Peyer's patch (tissue), 4 donors: ENCODE measurements around the gene TRMT44.

Experiments
- CTCF ChIP-seq, 6 experiments: fragments of 450-650 bp in 4 of 6; fragments of 200-600 bp in 2 of 6; sonication (generic) in 1 of 6; IDR thresholded peaks; one replicate each; pipeline ENCODE4 v1.5.1; 2017 to 2019; ENCODE audit warnings: antibody characterized with exemption in 6 of 6, mild to moderate bottlenecking in 3 of 6, moderate library complexity in 1 of 6
- POLR2A ChIP-seq, 2 donors: fragments of 450-650 bp; IDR thresholded peaks; one replicate each; pipeline ENCODE4 v1.5.1; 2017; ENCODE audit warnings: antibody characterized with exemption in 2 of 2, mild to moderate bottlenecking in 2 of 2, moderate library complexity in 2 of 2

DNA sequence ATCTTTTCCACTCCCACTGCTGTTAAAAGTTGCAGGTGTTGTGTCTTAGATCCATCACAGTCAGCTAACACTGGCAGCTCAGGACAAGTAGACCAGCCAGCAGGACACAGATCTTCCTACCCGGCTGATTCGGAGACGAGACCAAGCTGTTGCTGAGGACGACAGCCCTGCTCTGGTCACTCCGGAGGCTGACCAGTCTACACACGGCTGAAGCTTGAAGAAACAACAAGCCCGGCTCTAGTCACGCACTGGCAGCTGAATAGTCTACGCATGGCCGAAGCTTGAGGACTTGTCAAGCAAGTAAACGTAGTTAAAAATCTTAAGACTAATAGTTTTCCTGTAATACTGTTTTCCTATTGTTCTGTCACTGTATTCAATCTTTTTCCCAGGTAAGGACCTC, 1.8 kb upstream of the TRMT44 start:
- no peak for TF ChIP-seq CTCF (IDR thresholded peaks at IDR 0.05)
- TF ChIP-seq POLR2A (IDR thresholded peaks at IDR 0.05) = no peak
